CD1c-positive myeloid dendritic cell (primary cell): ENCODE results near the gene SLC20A1.
A peak's percentile ranks its signal among the peaks of the same experiment; 100 is the strongest.
"Not testable (repeated sequence)": the region's sequence is repeated elsewhere in the genome, so short reads cannot be mapped to it uniquely, and the experiment has no call there.

Experiments
- DNase-seq: peaks from one replicate; pipeline ENCODE4 v3.0.0-alpha.2; 2016; ENCODE audit errors: extremely low spot score

Gene SLC20A1

DNA sequence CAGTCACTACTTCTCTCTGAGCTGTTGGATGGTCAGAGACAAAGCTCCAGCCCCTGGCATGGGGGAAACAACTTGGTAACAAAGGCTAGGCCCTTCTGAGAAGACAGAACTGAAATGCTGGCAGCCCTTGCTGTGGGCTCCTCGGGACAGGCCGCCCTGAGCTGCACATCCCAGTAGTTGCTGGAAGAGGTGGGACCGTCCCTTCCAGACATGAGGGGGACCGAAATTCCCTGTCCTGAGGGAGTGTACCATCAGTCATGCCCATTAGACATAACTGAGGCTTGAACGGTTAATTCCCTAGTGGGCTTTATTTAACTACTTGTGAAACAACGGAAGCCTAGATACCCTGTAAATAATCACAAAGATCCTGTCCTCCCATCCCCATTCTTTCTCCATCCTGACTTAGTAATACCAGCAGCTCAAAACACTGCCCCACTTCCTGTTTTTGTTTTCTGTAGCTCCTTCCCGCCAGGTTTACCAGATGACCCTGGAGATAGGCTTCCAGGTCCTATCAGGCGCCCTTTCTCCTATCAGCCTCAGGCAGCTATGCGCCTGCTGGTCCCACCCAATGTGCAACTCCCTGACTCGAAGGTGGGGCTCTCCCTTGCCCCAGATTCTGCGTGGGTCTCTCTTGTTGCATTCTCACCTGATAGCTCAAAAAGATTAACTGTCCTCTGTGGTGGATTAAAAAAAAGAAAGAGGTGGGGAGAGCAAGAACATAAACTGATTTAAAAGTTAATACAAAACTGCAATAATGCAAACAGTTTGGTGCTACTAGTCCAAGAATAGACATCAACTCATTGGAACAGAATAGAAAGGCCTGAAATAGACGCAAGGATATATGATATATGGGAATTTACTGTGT lies 38.0 kb downstream of the SLC20A1 start:
- DNase-seq = no peak

DNA sequence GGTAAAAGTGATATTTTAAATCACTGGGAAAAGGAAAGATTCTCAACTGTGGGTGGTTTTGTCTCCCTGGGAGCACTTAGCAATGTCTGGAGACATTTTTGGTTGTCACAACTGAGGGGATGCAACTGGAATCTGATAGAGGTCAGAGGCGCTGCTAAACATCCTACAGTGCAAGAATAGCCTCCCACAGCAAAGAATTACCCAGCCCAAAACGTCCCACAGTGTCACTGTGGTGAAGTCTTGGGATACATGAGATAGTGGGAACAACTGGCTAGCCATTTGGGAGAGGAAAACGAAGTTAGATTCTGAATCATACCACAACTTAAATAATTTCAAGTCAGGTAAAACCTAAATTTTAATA lies 38.7 kb downstream of the SLC20A1 start:
- no peak for DNase-seq

DNA sequence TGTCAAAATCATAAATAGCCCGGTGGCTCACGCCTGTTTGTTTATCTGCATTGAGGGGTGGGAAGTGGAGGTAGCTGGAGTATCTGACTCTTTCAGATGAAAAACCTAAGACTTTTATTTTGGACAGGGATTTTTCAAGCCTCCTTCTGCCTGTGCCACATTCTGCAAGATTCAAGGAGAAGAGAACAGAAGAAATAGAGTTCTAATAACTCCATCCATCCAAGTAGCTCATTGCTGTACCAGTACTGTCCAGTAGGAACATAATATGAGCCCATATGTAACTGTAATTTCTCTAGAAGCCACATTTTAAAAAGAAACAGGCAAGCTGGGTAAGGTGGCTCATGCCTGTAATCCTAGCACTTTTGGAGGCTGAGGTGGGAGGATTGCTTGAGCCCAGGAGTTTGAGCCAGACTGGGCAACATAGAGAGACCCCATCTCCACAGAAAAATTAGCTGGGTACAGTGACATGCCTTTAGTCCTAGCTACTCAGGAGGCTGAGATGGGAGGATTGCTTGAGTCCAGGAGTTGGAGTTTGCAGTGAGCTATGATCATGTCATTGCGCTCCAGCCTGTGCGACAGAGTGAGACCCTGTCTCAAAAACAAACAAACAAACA lies 39.6 kb downstream of the SLC20A1 start:
- DNase-seq = no peak

DNA sequence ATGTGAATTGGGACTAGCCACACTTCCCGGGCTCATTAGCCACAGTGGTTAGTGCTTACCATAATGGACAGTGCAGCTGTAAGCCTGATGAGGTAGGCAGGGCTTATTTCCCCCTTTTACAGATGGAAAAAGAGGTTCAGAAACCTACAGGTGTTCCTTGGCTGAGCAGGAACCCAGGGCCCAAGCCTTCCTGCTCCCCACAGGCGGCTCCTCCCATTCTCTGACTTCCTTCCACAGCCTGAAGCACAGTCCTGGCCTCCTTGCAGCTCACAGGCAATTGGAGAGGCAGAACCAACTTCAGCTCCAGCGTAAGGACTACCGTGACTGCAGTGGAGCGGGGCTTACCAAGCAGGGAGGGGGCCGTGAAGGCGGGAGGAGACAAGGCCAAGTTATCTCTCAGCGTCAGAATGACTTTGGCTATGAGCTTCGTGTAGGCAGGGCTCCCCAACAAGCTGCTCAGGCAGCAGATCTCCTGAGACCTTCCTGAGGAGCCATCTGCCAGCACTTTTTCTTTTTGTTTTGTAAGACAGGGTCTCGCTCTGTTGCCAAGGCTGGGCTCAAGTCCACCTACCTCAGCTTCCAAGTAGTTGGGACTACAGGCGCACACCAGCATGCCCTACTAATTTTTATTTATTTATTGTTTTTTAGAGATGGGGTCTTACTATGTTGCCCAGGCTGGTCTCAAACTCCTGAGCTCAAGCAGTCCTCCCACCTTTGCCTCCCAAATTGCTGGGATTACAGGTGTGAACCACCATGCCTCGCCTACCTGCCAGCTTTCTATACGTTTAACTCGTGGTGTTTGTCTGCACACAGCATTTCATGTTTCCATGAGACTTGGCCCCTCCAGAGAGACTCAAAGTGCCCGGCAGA lies 40.8 kb downstream of the SLC20A1 start:
- DNase-seq = peak; percentile 25

DNA sequence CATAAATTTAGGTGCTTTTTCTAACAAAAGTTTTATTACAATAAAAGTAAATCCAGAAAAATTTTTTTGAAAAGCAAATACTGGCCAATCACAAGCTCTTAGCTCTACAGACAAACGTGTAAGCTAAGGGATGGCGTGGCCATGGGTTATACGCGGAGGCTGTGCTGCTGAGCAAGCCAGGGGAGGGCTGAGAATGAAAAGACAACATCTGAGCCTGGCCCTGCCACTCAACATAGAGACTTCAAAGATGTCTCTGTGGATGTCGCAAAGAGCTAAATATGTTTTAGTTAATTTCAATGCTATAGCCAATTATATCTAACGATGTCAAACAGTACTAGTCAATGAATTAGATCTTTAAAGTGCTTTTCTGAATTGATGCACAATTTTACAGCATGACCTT lies 41.8 kb downstream of the SLC20A1 start:
- no peak for DNase-seq

DNA sequence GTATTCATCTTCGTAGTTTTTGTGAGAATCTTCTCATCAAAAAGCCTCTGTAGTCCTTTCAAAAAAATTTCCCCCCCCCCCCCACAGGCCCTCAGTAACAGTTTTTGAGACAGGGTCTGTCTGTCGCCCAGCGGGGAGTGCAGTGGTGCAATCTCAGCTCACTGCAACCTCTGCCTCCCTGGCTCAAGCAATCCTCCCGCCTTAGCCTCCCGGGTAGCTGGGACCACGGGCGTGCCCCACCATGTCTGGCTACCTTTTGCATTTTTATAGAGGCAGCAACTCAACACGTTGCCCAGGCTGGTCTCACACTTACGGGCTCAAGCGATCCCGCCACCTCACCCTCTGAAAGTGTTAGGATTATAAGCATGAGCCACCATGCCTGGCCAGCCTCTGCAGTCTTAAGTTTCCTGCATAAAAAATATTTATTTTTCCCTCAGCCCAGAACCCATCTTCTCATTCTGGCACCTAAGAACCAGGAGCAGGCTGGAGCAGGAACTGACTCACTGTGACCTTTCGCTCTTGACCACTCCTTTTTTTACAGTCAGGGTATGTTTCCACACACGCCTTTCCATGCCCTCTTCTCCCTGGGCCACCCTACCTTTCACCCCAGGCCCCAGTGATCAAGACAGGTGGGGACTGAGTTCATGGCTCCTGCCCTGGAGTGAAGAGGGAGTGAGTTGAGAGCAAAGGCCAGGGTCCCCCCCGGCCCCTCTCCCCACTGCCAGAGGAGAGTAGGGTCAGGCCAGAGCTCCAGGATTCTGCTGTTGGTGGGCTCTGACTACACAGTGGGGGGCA lies 42.5 kb downstream of the SLC20A1 start:
- DNase-seq = no peak

DNA sequence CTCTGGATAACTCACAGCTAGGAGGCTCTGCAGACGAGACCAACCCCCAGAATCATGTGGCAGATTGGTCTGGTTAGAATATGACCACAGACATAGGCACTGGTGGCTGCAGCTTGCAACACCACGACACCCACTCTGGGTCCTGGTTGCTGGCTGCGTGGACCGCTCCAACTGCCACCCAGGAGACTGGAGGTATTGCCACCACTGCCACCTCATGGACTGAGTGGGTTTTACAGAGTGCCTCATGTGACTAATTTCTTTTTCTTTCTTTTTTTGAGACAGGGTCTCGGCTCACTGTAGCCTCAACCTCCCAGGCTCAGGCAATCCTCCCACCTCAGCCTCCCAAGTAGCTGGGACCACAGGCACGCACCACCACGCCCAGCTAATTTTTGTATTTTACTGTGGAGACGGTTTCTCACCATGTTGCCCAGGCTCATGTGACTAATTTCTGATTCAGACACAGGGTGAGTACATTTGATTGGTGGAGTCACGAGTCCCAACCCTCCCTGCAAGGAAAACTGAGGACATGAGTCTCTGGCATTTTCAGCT lies 45.2 kb downstream of the SLC20A1 start:
- peak; percentile 94 for DNase-seq

DNA sequence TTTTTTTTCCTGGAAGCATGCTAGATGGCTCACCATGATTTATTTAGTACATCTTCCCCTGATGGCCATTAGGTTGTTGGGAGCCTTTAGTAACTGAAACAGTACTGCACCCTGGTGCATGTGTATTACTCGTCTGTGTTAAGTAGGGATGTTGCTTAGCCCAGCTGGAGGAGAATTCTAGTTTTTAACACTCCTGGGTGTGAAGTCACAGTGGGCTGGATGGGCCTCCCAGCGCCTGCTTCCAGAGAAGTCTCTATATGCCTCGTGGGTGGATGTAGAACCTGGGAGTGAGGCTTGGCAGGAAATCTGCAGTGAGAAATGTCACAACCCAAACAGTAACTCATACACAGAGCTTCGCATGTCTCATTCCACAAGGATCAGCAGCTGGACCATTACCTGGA lies 46.1 kb downstream of the SLC20A1 start:
- peak; percentile 88 for DNase-seq

DNA sequence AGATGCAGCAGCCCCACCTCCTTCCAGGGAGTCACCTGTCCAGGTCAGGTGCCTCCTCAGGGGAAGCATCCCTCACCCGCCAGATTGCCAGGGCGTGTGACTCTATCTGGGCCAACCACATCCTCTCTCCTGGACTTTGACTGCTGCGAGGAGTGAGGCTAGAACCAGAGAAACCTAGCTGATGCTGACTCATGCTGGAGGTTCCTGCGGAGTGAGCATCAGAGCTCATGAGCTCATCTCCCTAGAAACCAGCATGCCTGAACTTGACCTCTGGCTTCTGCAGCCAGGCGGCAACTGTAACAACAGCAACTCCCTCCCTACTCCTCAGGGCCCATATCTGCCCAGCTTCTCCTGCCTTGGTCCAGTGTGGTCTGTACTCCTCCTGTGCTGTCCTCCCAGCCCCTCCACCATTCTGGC lies 46.8 kb downstream of the SLC20A1 start:
- peak; percentile 94 for DNase-seq

DNA sequence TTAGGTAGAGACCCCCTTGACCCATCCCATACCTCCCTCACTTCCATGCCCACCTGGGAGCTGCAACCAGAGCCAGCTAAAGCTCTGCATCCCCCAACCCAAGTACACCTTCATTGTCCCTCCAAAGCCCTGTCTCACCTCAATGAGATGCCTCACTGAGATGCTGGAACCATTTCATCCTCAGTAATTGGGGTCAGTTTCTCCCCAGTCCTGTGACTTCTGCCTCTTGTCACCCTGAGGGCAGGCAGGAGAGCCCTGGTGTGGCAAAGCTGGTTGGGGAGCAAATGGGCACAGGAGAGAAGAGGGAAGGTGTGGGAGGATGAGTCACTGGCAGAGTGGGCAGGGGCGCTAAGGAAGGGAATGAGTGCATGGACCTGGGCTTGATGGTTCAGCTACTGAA lies 47.2 kb downstream of the SLC20A1 start:
- DNase-seq = peak; percentile 91

DNA sequence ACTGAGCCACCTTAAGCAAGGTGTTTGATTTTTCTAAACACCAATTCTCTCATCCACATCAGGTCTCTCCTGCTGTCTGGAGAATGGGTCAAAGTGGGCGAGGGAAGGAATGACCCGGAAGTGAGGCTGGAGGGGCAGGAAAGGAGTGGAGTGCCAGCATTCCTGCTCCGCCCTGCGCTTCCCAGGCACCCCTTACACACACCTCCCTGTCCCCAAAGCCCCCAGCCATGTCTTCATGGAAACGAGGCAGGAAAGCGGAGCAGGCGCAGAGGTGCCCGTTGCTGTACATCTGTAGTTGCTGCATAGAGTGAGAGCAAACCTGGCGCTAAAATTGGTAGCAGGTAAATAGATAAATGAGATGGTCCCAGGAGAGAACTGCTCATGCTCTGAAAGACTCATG lies 47.9 kb downstream of the SLC20A1 start:
- DNase-seq = no peak

DNA sequence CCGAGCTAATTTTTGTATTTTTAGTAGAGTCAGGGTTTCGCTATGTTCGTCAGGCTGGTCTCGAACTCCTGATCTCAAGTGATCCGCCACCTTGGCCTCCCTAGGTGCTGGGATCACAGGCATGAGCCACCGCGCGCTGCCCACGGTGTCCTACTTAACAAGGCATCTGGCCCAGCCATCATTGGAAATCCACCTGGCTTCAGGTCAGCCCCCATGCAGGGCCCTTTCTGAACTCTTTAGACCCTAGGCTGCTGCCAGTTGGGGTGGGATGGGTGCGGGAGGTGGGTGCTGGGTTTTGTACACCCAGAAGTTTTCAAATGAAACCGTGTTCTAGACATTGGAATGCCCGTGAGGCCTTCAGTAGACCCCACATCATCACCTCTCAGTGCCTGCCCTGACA lies 48.4 kb downstream of the SLC20A1 start:
- no peak for DNase-seq

DNA sequence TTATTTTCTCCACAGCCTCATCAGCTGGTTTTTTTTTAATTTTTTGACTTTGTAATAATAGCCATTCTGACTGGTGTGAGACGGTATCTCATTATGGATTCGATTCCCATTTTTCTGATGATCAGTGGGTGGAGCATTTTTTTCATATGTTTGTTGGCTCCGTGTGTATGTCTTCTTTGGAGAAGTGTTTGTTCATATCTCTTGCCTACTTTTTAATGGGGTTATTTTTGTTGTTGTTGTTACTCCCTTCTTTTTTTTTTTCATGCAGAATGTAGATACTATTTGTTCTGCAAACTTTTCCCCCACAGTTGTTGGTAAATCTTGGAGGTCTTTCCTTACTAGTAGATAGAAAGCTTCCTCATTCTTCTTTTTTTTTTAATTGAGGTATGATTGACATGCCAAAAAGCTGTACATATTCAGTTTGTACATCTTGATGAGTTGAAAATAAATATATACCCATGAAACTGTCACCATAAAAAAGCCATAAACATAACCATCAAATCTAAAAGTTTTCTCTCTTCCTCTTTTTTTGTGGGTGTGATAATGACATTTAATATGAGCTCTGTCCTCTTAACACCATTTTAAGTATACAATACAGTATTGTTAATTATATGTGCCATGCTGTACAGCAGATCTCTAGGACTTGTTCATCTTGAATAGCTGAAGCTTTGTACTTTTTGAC lies 53.2 kb downstream of the SLC20A1 start:
- peak; percentile 43 for DNase-seq

DNA sequence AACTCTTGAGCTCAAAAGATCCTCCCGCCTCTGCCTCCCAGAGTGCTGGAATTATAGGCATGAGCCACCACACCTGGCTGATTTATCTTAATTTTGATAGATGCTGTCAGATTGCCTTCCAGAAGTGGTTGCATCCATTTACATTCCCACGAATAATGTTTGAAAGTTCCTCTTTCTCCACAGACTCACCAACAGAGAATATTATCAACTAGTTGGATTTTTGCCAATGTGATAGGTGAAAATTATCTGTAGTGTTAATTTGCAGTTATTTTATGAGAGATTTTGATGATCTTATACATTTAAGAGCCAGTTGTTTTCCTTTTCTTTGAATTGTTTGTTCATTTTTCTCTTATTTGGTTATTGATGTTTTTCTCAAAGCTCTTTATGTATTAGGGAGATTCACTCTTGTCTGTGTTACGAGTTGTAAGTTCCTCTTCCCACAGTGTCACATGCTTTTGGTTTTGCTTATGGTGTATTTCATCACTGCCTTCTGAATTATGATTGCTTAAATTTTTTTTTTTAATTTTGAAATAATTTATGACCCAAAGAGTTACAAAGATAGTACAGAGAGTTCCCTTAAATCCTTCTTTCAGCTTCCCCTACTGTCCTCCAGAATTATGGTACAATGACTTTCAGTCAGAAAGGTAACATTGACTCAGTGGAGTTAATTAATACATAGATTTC lies 54.4 kb downstream of the SLC20A1 start:
- DNase-seq = peak; percentile 91

DNA sequence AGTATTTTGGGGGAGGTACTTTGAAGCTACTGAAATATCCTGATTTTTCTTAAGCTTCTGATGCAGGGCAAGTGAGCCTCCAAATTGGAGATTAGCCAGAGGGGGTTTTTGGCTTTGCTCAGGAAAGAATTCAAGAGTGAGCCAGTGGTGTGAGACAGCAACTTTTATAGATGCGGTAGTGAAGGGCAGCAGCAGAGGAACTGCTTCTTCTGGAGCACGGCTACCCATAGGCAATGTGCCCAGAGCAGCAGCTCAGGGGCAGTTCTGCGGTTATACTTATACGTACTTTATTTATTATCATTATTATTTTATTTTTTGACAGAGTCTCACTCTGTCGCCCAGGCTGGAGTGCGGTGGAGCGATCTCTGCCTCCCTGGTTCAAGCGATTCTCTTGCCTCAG lies 55.3 kb downstream of the SLC20A1 start:
- peak; percentile 71 for DNase-seq

DNA sequence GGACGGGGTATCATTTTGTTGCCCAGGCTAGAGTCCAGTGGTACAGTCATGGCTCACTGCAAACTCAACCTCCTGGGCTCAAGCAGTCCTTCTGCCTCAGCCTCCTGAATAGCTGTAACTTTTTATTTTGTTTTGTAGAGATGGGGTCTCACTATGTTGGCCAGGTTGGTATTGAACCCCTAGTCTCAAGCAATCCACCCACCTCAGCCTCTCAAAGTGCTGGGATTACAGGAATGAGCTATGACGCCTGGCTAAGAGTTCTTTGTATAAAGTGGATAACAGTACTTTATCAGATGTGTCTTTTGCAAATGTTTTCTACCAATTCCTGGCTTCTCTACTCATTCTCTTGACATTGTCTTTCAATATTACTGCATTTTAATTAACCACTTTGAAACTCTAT lies 57.9 kb downstream of the SLC20A1 start:
- no peak for DNase-seq

DNA sequence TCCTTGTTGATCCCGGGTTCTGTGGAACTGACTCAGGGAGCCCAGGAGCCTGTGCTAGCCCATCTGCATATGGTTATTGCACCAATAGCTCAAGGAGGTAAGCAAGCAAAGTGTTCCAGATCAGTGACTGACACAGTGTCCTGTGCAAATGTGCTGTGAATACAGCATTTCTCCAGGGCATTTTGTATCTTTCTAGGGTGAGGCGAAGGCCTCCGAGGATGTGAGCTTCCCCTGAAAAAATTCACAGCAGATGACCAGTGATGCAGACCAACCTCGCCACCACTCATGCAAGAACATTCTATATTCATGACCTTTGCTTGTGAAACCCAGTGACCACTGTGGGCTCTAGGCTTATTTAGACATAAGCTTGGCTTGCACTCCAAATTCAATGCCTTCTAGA lies 59.8 kb downstream of the SLC20A1 start:
- peak; percentile 51 for DNase-seq

DNA sequence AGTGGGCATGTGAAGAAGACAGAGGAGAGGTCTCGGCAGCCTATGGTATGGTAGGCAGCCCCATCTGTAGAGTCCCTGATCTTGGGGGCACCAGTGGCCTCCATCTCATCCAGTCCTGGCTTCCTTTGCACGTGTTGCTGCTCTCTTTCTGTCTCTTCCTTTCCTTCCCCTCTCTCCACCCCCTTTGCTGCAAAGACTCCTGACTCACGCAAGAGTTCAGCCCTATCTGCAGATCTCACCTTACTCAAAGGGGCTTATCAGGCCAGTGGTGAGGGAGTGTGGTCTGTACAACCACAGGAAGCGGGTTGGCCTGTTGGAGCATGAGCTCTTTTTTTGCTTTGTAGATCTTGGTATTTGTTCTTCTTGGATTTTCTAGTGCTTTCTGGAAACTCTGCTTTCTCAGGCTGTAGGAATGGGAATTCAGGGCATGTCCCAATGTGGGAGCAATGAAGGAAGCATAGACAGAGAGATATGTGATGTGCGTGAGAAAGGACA lies 60.5 kb downstream of the SLC20A1 start:
- DNase-seq = no peak

DNA sequence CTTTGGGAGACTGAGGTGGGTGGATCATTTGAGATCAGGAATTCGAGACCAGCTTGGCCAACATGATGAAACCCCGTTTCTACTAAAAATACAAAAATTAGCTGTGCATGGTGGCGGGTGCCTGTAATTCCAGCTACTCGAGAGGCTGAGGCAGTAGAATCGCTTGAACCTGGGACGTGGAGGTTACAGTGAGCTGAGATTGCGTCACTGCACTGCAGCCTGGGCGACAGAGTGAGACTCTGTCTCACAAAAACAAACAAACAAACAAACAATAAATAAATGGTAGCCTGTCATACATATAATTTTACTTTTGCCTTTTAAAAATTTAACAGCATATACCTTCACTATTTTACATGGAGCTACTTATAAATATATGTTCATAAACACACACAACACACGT lies 61.2 kb downstream of the SLC20A1 start:
- DNase-seq = not testable (repeated sequence)

DNA sequence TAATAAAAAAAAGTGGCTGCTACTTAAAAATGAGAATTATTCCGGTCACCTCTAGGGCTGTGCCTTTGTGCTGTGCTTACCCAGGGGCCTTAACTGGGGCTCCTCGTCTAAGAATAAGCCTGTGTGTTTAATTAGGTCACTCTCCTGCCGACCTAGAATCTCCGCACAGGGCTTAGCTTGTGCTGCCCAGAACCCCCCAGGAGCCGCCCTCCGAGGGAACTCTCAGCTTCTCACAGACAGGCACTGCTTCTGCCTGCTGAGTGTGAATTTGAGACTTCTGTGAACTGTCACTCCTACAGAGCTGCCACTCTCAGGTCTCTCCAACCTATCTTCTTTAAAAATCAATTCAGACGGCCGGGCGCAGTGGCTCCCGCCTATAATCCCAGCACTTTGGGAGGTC lies 63.2 kb downstream of the SLC20A1 start:
- DNase-seq = no peak
